HG02885 (cell line): ENCODE data around the gene MEGF6.

ENCODE experiments used
- ATAC-seq: cut with Tn5 transposase; IDR thresholded peaks from one replicate; pipeline ENCODE4 v1.9.1; 2021; ENCODE audit warnings: mild to moderate bottlenecking; ENCODE audit not compliant: unreplicated experiment, poor library complexity

MEGF6 gene

GRCh38 chr1:3529099-3529729, 82.1 kb downstream of the MEGF6 start:
- ATAC-seq = no peak

- ATAC-seq = no peak
These were observed 83.5 kb downstream of the MEGF6 start for GRCh38 chr1:3527774-3528173.

GRCh38 chr1:3525551-3526482, 85.5 kb downstream of the MEGF6 start:
- ATAC-seq = no peak

- ATAC-seq = no peak
These were observed 86.6 kb downstream of the MEGF6 start for GRCh38 chr1:3524556-3525203.

GRCh38 chr1:3523980-3524379, 87.3 kb downstream of the MEGF6 start:
- ATAC-seq = no peak

GRCh38 chr1:3522564-3523265, 88.6 kb downstream of the MEGF6 start:
- ATAC-seq = no peak

- no peak for ATAC-seq
These were observed 89.2 kb downstream of the MEGF6 start for GRCh38 chr1:3522112-3522511.

GRCh38 chr1:3521426-3521825, 89.9 kb downstream of the MEGF6 start:
- no peak for ATAC-seq

GRCh38 chr1:3520419-3521378, 90.6 kb downstream of the MEGF6 start:
- no peak for ATAC-seq

- ATAC-seq = no peak
These were observed 91.9 kb downstream of the MEGF6 start for GRCh38 chr1:3519301-3519885.

GRCh38 chr1:3518756-3519155, 92.6 kb downstream of the MEGF6 start:
- ATAC-seq = no peak

- ATAC-seq = no peak
These were observed 93.1 kb downstream of the MEGF6 start for GRCh38 chr1:3518256-3518655.

- ATAC-seq = no peak
These were observed 94.2 kb downstream of the MEGF6 start for GRCh38 chr1:3516911-3517675.

- ATAC-seq = no peak
These were observed 94.8 kb downstream of the MEGF6 start for GRCh38 chr1:3516481-3516869.

- no peak for ATAC-seq
These were observed 95.4 kb downstream of the MEGF6 start for GRCh38 chr1:3515774-3516480.

GRCh38 chr1:3515272-3515671, 96.0 kb downstream of the MEGF6 start:
- ATAC-seq = no peak

- ATAC-seq = no peak
These were observed 96.9 kb downstream of the MEGF6 start for GRCh38 chr1:3514404-3514803.

- no peak for ATAC-seq
These were observed 99.5 kb downstream of the MEGF6 start for GRCh38 chr1:3511856-3512255.
